Measurements from ENCODE around the gene ZDHHC20. TPM values are rescaled to one million over a fixed set of nuclear protein-coding genes. Genes with fewer than 3 reads are reported as not detected.

The ZDHHC20 gene
- total and polyA plus RNA-seq, 2 of the 13 experiments (the other 11 are each of a cell fraction or from before 2014, with no cell fraction given), result 19.9 to 59.9 TPM

GRCh38 chr13:21427741-21428140 is 31.4 kb downstream of the ZDHHC20 start:
- Histone ChIP-seq H4K20me1 (ENCODE audit: insufficient read depth, low read length) (no peaks in the 10 kb centered on the region), H2AFZ (ENCODE audit: low read length) (no peak overlapping the region), H3K4me2 (ENCODE audit: low read depth, low read length) (no peak overlapping the region), H3K9ac (ENCODE audit: insufficient read depth, low read depth, low read length) (no peak overlapping the region), H3K4me3 (replicated peaks in 1 of 3; ENCODE audit: insufficient read depth in 1 of 3, low read depth in 2 of 3, low read length in 3 of 3) (no peak overlapping the region), H3K27ac (ENCODE audit: extremely low read length, insufficient read depth, low read length) (no peak overlapping the region), H3K4me1 (ENCODE audit: insufficient read depth, low read length) (no peaks in the 10 kb centered on the region), H3K9me3 (ENCODE audit: low read length) (peaks cover 15% of the 10 kb centered on the region), H3K27me3 (ENCODE audit: control insufficient read depth in 1 of 2, insufficient read depth in 2 of 2, low read length in 2 of 2) (no peaks in the 10 kb centered on the region), H3K79me2 (ENCODE audit: insufficient read depth, low read length) (peaks cover 5% of the 10 kb centered on the region), H3K36me3 (replicated peaks in 1 of 2; ENCODE audit: control insufficient read depth in 1 of 2, insufficient read depth in 2 of 2, low read length in 2 of 2) (no peaks in the 10 kb centered on the region)
- no TSS peak for BruUV-seq (replicated peaks)
- intact Hi-C loops (cut with micrococcal nuclease; ENCODE audit: unreplicated experiment) (no loop called here), in situ Hi-C loops (cut with HindIII; ENCODE audit: extremely low pct_ligation_motif_present, low pct_unique_long_range_greater_than_20kb) (no loop called here)
- ChIA-PET CTCF (ENCODE audit: low intra/inter-chr PET ratio, low total read pairs) (no interaction called here), POLR2A (no interaction called here)
- 0 out of 3 replicates have a peak, but pooled peaks have one; percentile 28 for ATAC-seq
- DNase-seq (ENCODE audit: low spot score), result no peak
- WGBS (ENCODE audit: low lambda C conversion rate), result 50% methylated on average over 2 of the region's 2 CpGs
- no peak for TF ChIP-seq TRIM24 (CRISPR knock-in tag; IDR thresholded peaks at IDR 0.05)
- no peak for FAIRE-seq

GRCh38 chr13:21426238-21426637 is 32.9 kb downstream of the ZDHHC20 start:
- Histone ChIP-seq H2AFZ (ENCODE audit: low read length) (no peak overlapping the region), H3K9me3 (ENCODE audit: low read length) (peaks cover 15% of the 10 kb centered on the region), H3K9ac (ENCODE audit: insufficient read depth, low read depth, low read length) (no peak overlapping the region), H3K27ac (ENCODE audit: extremely low read length, insufficient read depth, low read length) (no peak overlapping the region), H3K36me3 (replicated peaks in 1 of 2; ENCODE audit: control insufficient read depth in 1 of 2, insufficient read depth in 2 of 2, low read length in 2 of 2) (no peaks in the 10 kb centered on the region), H3K79me2 (ENCODE audit: insufficient read depth, low read length) (peaks cover 5% of the 10 kb centered on the region), H3K4me2 (ENCODE audit: low read depth, low read length) (no peak overlapping the region), H3K4me3 (replicated peaks in 1 of 3; ENCODE audit: insufficient read depth in 1 of 3, low read depth in 2 of 3, low read length in 3 of 3) (no peak overlapping the region), H4K20me1 (ENCODE audit: insufficient read depth, low read length) (no peaks in the 10 kb centered on the region), H3K27me3 (ENCODE audit: control insufficient read depth in 1 of 2, insufficient read depth in 2 of 2, low read length in 2 of 2) (no peaks in the 10 kb centered on the region), H3K4me1 (ENCODE audit: insufficient read depth, low read length) (no peaks in the 10 kb centered on the region)
- FAIRE-seq (no peak), DNase-seq (ENCODE audit: low spot score) (no peak), ATAC-seq (no peak)
- no TSS peak for BruUV-seq (replicated peaks)
- intact Hi-C loops (cut with micrococcal nuclease; ENCODE audit: unreplicated experiment), result no loop called here
- in situ Hi-C loops (cut with HindIII; ENCODE audit: extremely low pct_ligation_motif_present, low pct_unique_long_range_greater_than_20kb), result no loop called here
- 71% methylated on average over 1 of the region's 1 CpG for WGBS (ENCODE audit: low lambda C conversion rate)
- ChIA-PET POLR2A (no interaction called here), CTCF (ENCODE audit: low intra/inter-chr PET ratio, low total read pairs) (no interaction called here)
- TF ChIP-seq BATF2 (CRISPR knock-in tag; IDR thresholded peaks at IDR 0.05) (no peak), E2F5 (CRISPR knock-in tag; conservative IDR thresholded peaks at IDR 0.05) (no peak), ZNF740 (CRISPR knock-in tag; IDR thresholded peaks at IDR 0.05) (no peak), ZNF549 (CRISPR knock-in tag; IDR thresholded peaks at IDR 0.05) (no peak), ZBTB20 (CRISPR knock-in tag; IDR thresholded peaks at IDR 0.05; ENCODE audit: borderline replicate concordance, low read depth) (no peak), NR3C1 (CRISPR knock-in tag; IDR thresholded peaks at IDR 0.05) (no peak), ZNF335 (CRISPR knock-in tag; IDR thresholded peaks at IDR 0.05) (no peak), REXO4 (CRISPR knock-in tag; IDR thresholded peaks at IDR 0.05; ENCODE audit: borderline replicate concordance) (no peak), SMAD1 (CRISPR knock-in tag; IDR thresholded peaks at IDR 0.05; ENCODE audit: borderline replicate concordance, low read depth) (no peak), ZNF512B (CRISPR knock-in tag; IDR thresholded peaks at IDR 0.05; ENCODE audit: borderline replicate concordance) (no peak), ZNF317 (CRISPR knock-in tag; IDR thresholded peaks at IDR 0.05) (no peak), SKI (IDR thresholded peaks at IDR 0.05; ENCODE audit: partially characterized antibody) (no peak)
